Keratinocyte (primary cell): Measurements from ENCODE around the gene TMEM184C. TPM values are rescaled to one million over a fixed set of nuclear protein-coding genes. Genes with fewer than 3 reads are reported as not detected.

Source experiments
- DNase-seq: peaks from one replicate; pipeline ENCODE4 v3.0.0-alpha.2; 2011; ENCODE audit warnings: low read depth, missing footprints, low spot score
- FAIRE-seq: peaks from 2 replicates; lab custom pipeline; 2011; peaks lifted over from hg19 to GRCh38; lab: Jason Lieb, UNC
- H2AFZ ChIP-seq: 2 replicates; pipeline ENCODE4 v1.6.0; 2012; ENCODE audit warnings: low read length, control low read depth, inconsistent platforms; ENCODE audit not compliant: control insufficient read depth
- H3K27ac ChIP-seq: 2 replicates; pipeline ENCODE4 v1.5.1; 2011; ENCODE audit warnings: low read length; ENCODE audit not compliant: control insufficient read depth, insufficient read depth
- H3K27me3 ChIP-seq: 3 replicates; pipeline ENCODE4 v1.6.0; 2011; ENCODE audit warnings: low read length; ENCODE audit not compliant: control insufficient read depth, insufficient read depth; ENCODE audit errors: extremely low read depth
- H3K36me3 ChIP-seq, 2 experiments: 2 replicates in 1 of 2; 3 replicates in 1 of 2; pipeline ENCODE4 v1.5.1; 2011; ENCODE audit warnings: low read length in 2 of 2, mild to moderate bottlenecking in 1 of 2; ENCODE audit not compliant: control insufficient read depth in 2 of 2, insufficient read depth in 2 of 2; ENCODE audit errors: extremely low read depth in 1 of 2
- H3K4me1 ChIP-seq: 3 replicates; pipeline ENCODE4 v1.5.1; 2011; ENCODE audit warnings: low read length; ENCODE audit not compliant: control insufficient read depth, insufficient read depth; ENCODE audit errors: extremely low read depth
- H3K4me2 ChIP-seq: 3 replicates; pipeline ENCODE4 v1.6.0; 2011; ENCODE audit warnings: low read depth, low read length; ENCODE audit not compliant: control insufficient read depth, insufficient read depth; ENCODE audit errors: extremely low read depth
- H3K4me3 ChIP-seq, 3 experiments: fragments of 200-600 bp in 1 of 3; sonication (generic) in 1 of 3; 2 replicates in 2 of 3; 3 replicates in 1 of 3; pipeline ENCODE4 v1.5.1; 2011 to 2016; ENCODE audit warnings: low read length in 3 of 3, mild to moderate bottlenecking in 3 of 3, control low read depth in 2 of 3, inconsistent platforms in 1 of 3, low read depth in 1 of 3, mixed read lengths in 1 of 3, mixed run types in 1 of 3, moderate library complexity in 1 of 3; ENCODE audit not compliant: control insufficient read depth in 2 of 3, insufficient read depth in 2 of 3; ENCODE audit errors: extremely low read depth in 1 of 3
- H3K79me2 ChIP-seq: 2 replicates; pipeline ENCODE4 v1.6.0; 2012; ENCODE audit warnings: low read length; ENCODE audit not compliant: control insufficient read depth, insufficient read depth
- H3K9ac ChIP-seq: 3 replicates; pipeline ENCODE4 v1.6.0; 2011; ENCODE audit warnings: low read length; ENCODE audit not compliant: control insufficient read depth, insufficient read depth; ENCODE audit errors: extremely low read depth
- H3K9me1 ChIP-seq: 3 replicates; pipeline ENCODE4 v1.6.0; 2011; ENCODE audit warnings: low read length; ENCODE audit not compliant: control insufficient read depth, insufficient read depth; ENCODE audit errors: extremely low read depth
- H3K9me3 ChIP-seq: 2 replicates; pipeline ENCODE4 v1.5.1; 2012; ENCODE audit warnings: low read depth, low read length; ENCODE audit not compliant: control insufficient read depth
- H4K20me1 ChIP-seq: 3 replicates; pipeline ENCODE4 v1.6.0; 2011; ENCODE audit warnings: low read length; ENCODE audit not compliant: control insufficient read depth, insufficient read depth; ENCODE audit errors: extremely low read depth
- CTCF ChIP-seq, 3 experiments: IDR thresholded peaks in 1 of 3; conservative IDR thresholded peaks in 1 of 3; optimal IDR thresholded peaks in 1 of 3; 2 replicates in 2 of 3; 3 replicates in 1 of 3; pipeline versions ENCODE3 to v1.5.1; 2011; ENCODE audit warnings: low read length in 3 of 3, mild to moderate bottlenecking in 3 of 3, moderate library complexity in 2 of 3, control low read depth in 1 of 3, inconsistent platforms in 1 of 3; ENCODE audit not compliant: insufficient read depth in 2 of 3; ENCODE audit errors: extremely low read depth in 1 of 3
- EZH2 ChIP-seq: IDR thresholded peaks from one replicate; pipeline ENCODE4 v1.6.1; 2012; ENCODE audit warnings: inconsistent platforms, mild to moderate bottlenecking, low read length, moderate library complexity
- dilution Hi-C: fragments of 300-500 bp; cut with MboI; formaldehyde crosslinking; loops from one replicate; pipeline ENCODE4 v1.7.0; 2020; ENCODE audit warnings: low sequenced_read_pairs; ENCODE audit not compliant: extremely low pct_ligation_motif_present
- polyA plus RNA-seq, 5 experiments: library from polyadenylated mRNA; depleted of rRNA in 3 of 5; stranded (reverse) in 3 of 5; stranded (forward) in 1 of 5; unstranded in 1 of 5; fragments of >200 nt; gene quantifications; 1 replicate in 1 of 5; 2 replicates in 3 of 5; 3 replicates in 1 of 5; pipeline versions ENCODE4 v1.2.1 to v1.2.3, GENCODE V29; 2011 to 2012; ENCODE audit warnings: missing spikeins in 2 of 5, low read depth in 1 of 5, low replicate concordance in 1 of 5

Gene TMEM184C
- polyA plus RNA-seq, 1 donor (not counting 4 experiments of a cell fraction or from before 2014, with no cell fraction given), result 32.2 TPM

DNA sequence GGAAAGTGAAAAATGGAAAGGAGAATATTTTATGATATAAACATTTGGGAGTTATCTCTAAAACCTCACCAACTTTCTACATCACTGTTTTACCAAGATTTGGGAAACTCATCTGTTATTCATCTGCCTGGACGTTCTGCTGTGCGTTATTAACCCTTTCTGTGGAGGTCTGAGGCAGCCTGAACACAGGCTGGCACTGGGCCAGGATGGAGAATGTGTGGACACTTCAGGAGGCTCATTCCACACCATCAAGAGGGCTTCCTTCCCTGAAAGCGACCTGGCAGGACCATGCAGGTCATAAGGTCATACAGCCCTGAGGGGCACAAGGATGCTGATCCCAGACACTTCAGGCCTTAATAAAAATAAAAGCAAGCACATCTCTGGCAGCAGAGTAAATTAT, 31.2 kb upstream of the TMEM184C start:
- H3K4me1 ChIP-seq, result peaks cover 5% of the 10 kb centered on the region
- dilution Hi-C loops, result no loop called here
- H2AFZ ChIP-seq, result no peak overlapping the region
- H3K9me3 ChIP-seq, result no peaks in the 10 kb centered on the region
- H3K36me3 ChIP-seq, result no peaks in the 10 kb centered on the region
- no peak overlapping the region for H3K27ac ChIP-seq
- H3K4me3 ChIP-seq, result no peak overlapping the region
- H3K9me1 ChIP-seq, result no peaks in the 10 kb centered on the region
- no peak overlapping the region for H3K9ac ChIP-seq
- FAIRE-seq (no peak), DNase-seq (no peak)
- TF ChIP-seq CTCF (optimal IDR thresholded peaks at IDR 0.05 in 1 of 3, IDR thresholded peaks at IDR 0.05 in 1 of 3, conservative IDR thresholded peaks at IDR 0.05 in 1 of 3; ENCODE audit: extremely low read depth in 1 of 3, insufficient read depth in 2 of 3, low read length in 3 of 3), result no peak
- no peak for TF ChIP-seq EZH2
- H3K27me3 ChIP-seq, result no peaks in the 10 kb centered on the region
- no peaks in the 10 kb centered on the region for H3K79me2 ChIP-seq
- no peak overlapping the region for H3K4me2 ChIP-seq
- no peaks in the 10 kb centered on the region for H4K20me1 ChIP-seq

DNA sequence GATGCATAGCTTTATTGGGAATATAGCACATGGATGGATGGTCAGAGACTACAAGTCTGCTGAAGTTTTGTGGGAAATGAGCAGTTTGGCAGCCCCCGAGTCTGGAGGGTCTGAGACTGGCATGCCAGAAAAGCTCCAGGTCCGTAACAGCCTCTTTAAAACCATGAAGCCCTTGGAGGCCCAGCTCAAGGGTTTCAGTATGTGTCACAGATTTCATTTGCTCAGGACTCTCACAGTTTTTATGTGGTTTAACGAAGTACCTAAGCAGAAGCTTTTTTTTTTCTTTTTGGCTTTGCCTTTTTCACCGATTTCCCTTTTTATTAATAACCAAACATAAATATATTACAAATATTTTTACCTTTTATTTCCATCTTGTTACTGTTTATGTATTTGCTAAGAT, 30.6 kb upstream of the TMEM184C start:
- Histone ChIP-seq H3K9me3 (no peaks in the 10 kb centered on the region), H3K79me2 (no peaks in the 10 kb centered on the region), H3K4me3 (no peak overlapping the region), H4K20me1 (no peaks in the 10 kb centered on the region), H3K9ac (no peak overlapping the region), H3K4me2 (no peak overlapping the region), H3K27ac (no peak overlapping the region), H3K27me3 (no peaks in the 10 kb centered on the region), H3K9me1 (no peaks in the 10 kb centered on the region), H3K4me1 (peaks cover 5% of the 10 kb centered on the region), H3K36me3 (no peaks in the 10 kb centered on the region), H2AFZ (no peak overlapping the region)
- FAIRE-seq, result no peak
- TF ChIP-seq EZH2, result no peak
- no peak for TF ChIP-seq CTCF (optimal IDR thresholded peaks at IDR 0.05 in 1 of 3, IDR thresholded peaks at IDR 0.05 in 1 of 3, conservative IDR thresholded peaks at IDR 0.05 in 1 of 3; ENCODE audit: extremely low read depth in 1 of 3, insufficient read depth in 2 of 3, low read length in 3 of 3)
- no peak for DNase-seq
- dilution Hi-C loops, result no loop called here
